MM.1S (cell line): ENCODE measurements around the gene GPC3.

ENCODE experiments used
- EZH2 ChIP-seq: fragments of 300-600 bp; sonication (generic); optimal IDR thresholded peaks from 2 replicates; pipeline ENCODE3; 2017; ENCODE audit warnings: low read depth, mild to moderate bottlenecking, antibody characterized with exemption, low read length, mixed read lengths
- EZH2phosphoT487 ChIP-seq: fragments of 300-600 bp; sonication (generic); IDR thresholded peaks from 2 replicates; pipeline ENCODE4 v1.6.1; 2018; ENCODE audit warnings: antibody characterized with exemption, low read length
- TF ChIP-seq, protein P1 (sequence below): fragments of 300-600 bp; sonication (generic); IDR thresholded peaks from 2 replicates; pipeline ENCODE4 v1.5.1; 2016; ENCODE audit warnings: antibody characterized with exemption, low read length, mixed read lengths

DNA sequence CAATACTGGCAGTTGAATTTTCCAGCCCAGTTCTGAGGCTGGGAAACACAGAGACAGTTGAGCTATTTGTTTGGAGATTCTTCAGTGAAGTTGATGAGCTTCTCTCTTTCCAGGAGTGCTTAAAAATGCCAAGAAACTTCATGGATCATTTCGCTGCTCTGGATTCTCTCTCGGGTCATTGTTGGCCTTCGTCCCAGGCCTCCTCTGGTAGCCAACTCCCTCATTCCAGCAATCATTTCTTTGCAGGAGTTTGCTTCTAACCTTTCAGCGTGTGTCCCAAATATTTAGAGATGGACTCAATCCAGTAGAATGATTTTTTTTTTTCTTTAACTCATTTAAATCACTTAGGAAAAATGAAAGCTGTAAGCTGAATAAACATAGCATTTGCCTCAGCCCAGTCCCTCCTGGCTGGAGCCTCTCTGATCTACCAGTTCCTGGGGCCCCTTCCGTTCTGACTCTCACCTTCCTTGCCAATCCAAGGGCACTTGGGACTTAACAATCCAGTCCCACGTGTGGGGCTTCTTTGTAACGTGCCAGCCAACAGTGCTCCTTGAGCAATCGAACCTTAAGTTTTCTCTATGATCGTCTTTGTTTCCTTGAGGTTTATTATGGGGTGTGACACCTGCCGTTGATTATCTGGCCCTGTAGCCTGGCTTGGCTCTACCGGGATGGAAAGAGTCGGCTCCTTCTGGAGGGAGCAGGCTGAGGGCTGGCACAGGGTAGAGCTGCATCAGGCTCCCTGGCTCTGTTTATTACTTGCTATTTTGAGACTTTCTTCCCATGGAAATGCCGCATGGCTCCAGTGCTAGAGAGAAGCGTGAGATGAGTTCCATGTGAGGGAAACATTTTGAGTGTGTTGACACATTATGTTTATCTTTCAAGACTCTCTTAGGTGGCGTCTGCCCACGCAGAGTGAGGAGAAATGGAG lies 489.7 kb downstream of the GPC3 start:
- TF ChIP-seq, protein P1, sequence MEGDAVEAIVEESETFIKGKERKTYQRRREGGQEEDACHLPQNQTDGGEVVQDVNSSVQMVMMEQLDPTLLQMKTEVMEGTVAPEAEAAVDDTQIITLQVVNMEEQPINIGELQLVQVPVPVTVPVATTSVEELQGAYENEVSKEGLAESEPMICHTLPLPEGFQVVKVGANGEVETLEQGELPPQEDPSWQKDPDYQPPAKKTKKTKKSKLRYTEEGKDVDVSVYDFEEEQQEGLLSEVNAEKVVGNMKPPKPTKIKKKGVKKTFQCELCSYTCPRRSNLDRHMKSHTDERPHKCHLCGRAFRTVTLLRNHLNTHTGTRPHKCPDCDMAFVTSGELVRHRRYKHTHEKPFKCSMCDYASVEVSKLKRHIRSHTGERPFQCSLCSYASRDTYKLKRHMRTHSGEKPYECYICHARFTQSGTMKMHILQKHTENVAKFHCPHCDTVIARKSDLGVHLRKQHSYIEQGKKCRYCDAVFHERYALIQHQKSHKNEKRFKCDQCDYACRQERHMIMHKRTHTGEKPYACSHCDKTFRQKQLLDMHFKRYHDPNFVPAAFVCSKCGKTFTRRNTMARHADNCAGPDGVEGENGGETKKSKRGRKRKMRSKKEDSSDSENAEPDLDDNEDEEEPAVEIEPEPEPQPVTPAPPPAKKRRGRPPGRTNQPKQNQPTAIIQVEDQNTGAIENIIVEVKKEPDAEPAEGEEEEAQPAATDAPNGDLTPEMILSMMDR = no peak
- TF ChIP-seq EZH2 = no peak
- no peak for TF ChIP-seq EZH2phosphoT487
